Liver (tissue), 9 donors: ENCODE results near the gene TPX2. TPM values are rescaled to one million over a fixed set of nuclear protein-coding genes. Genes with fewer than 3 reads are reported as not detected.

Experiments used
- DNase-seq: peaks from one replicate; pipeline ENCODE4 v3.0.0-alpha.2; 2017; ENCODE audit warnings: low spot score
- H3K27ac ChIP-seq, 2 donors: one replicate each; pipeline ENCODE4 v1.7.0; 2013; ENCODE audit warnings: inconsistent platforms in 2 of 2, low read length in 2 of 2, control low read depth in 1 of 2, low read depth in 1 of 2, mild to moderate bottlenecking in 1 of 2
- H3K27me3 ChIP-seq, 4 donors: one replicate each; pipeline versions ENCODE4 v1.6.1 to v1.7.0; 2013; ENCODE audit warnings: low read length in 3 of 4, inconsistent platforms in 1 of 4, mild to moderate bottlenecking in 1 of 4, moderate library complexity in 1 of 4; ENCODE audit not compliant: control insufficient read depth in 4 of 4, insufficient read depth in 4 of 4
- H3K36me3 ChIP-seq, 4 donors: one replicate each; pipeline versions ENCODE4 v1.6.1 to v1.7.0; 2013; ENCODE audit warnings: low read length in 3 of 4, mild to moderate bottlenecking in 3 of 4, low read depth in 1 of 4, moderate library complexity in 1 of 4; ENCODE audit not compliant: control insufficient read depth in 4 of 4, insufficient read depth in 3 of 4
- H3K4me1 ChIP-seq, 4 donors: one replicate each; pipeline versions ENCODE4 v1.6.1 to v1.7.0; 2013; ENCODE audit warnings: low read length in 3 of 4, mild to moderate bottlenecking in 3 of 4, moderate library complexity in 1 of 4; ENCODE audit not compliant: control insufficient read depth in 4 of 4, insufficient read depth in 4 of 4
- H3K4me3 ChIP-seq, 3 donors: one replicate each; pipeline versions ENCODE4 v1.6.1 to v1.7.0; 2013; ENCODE audit warnings: low read length in 3 of 3, control low read depth in 1 of 3, low read depth in 1 of 3, mild to moderate bottlenecking in 1 of 3
- H3K9ac ChIP-seq, 2 donors: one replicate each; pipeline ENCODE4 v1.7.0; 2013; ENCODE audit warnings: low read length in 2 of 2, mild to moderate bottlenecking in 2 of 2, moderate library complexity in 2 of 2, control low read depth in 1 of 2, low read depth in 1 of 2
- H3K9me3 ChIP-seq, 4 donors: one replicate each; pipeline versions ENCODE4 v1.6.1 to v1.7.0; 2013; ENCODE audit warnings: low read length in 3 of 4; ENCODE audit not compliant: control insufficient read depth in 4 of 4
- ATF3 ChIP-seq: IDR thresholded peaks from 2 replicates; pipeline ENCODE4 v1.6.1; 2016; ENCODE audit warnings: antibody characterized with exemption
- CTCF ChIP-seq: fragments of 150-350 bp; IDR thresholded peaks from 2 replicates; pipeline ENCODE4 v1.5.1; 2017; ENCODE audit warnings: improper control_type of control experiment, low read depth, low read length; ENCODE audit not compliant: missing input control
- EGR1 ChIP-seq, 2 donors: IDR thresholded peaks; 2 replicates each; pipeline ENCODE4 v1.6.1; 2016 to 2018; ENCODE audit warnings: antibody characterized with exemption in 2 of 2, low read depth in 2 of 2
- FOXA1 ChIP-seq: IDR thresholded peaks from 2 replicates; pipeline ENCODE4 v1.6.1; 2016; ENCODE audit warnings: antibody characterized with exemption
- FOXA2 ChIP-seq: IDR thresholded peaks from 2 replicates; pipeline ENCODE4 v1.6.1; 2016; ENCODE audit warnings: antibody characterized with exemption
- GABPA ChIP-seq, 2 donors: IDR thresholded peaks in 1 of 2; conservative IDR thresholded peaks in 1 of 2; 2 replicates each; pipeline ENCODE4 v1.6.1; 2016; ENCODE audit warnings: antibody characterized with exemption in 2 of 2, mild to moderate bottlenecking in 1 of 2, moderate library complexity in 1 of 2
- HNF4A ChIP-seq, 2 donors: conservative IDR thresholded peaks; 2 replicates each; pipeline ENCODE4 v1.6.1; 2016; ENCODE audit warnings: antibody characterized with exemption in 2 of 2, mild to moderate bottlenecking in 2 of 2
- HNF4G ChIP-seq: IDR thresholded peaks from 2 replicates; pipeline ENCODE4 v1.6.1; 2016; ENCODE audit warnings: antibody characterized with exemption
- JUND ChIP-seq, 2 donors: IDR thresholded peaks; 2 replicates each; pipeline ENCODE4 v1.6.1; 2016; ENCODE audit warnings: antibody characterized with exemption in 2 of 2
- MAX ChIP-seq: IDR thresholded peaks from 2 replicates; pipeline ENCODE4 v1.6.1; 2016; ENCODE audit warnings: antibody characterized with exemption
- NR2F2 ChIP-seq: IDR thresholded peaks from 2 replicates; pipeline ENCODE4 v1.6.1; 2016; ENCODE audit warnings: antibody characterized with exemption
- RAD21 ChIP-seq, 2 donors: IDR thresholded peaks; 2 replicates each; pipeline ENCODE4 v1.6.1; 2016; ENCODE audit warnings: antibody characterized with exemption in 2 of 2, mild to moderate bottlenecking in 2 of 2
- REST ChIP-seq: IDR thresholded peaks from 2 replicates; pipeline ENCODE4 v1.6.1; 2016; ENCODE audit warnings: antibody characterized with exemption, mild to moderate bottlenecking
- RXRA ChIP-seq, 2 donors: IDR thresholded peaks; 2 replicates each; pipeline ENCODE4 v1.6.1; 2017 to 2018; ENCODE audit warnings: antibody characterized with exemption in 2 of 2, mild to moderate bottlenecking in 1 of 2
- SP1 ChIP-seq: IDR thresholded peaks from 2 replicates; pipeline ENCODE4 v1.6.1; 2018; ENCODE audit warnings: antibody characterized with exemption, mild to moderate bottlenecking
- TAF1 ChIP-seq: conservative IDR thresholded peaks from 2 replicates; pipeline ENCODE4 v1.6.1; 2016; ENCODE audit warnings: antibody characterized with exemption, mild to moderate bottlenecking
- YY1 ChIP-seq: IDR thresholded peaks from 2 replicates; pipeline ENCODE4 v1.6.1; 2016; ENCODE audit warnings: antibody characterized with exemption, mild to moderate bottlenecking
- ZBTB33 ChIP-seq: IDR thresholded peaks from 2 replicates; pipeline ENCODE4 v1.6.1; 2016; ENCODE audit warnings: antibody characterized with exemption
- WGBS: extraction: QIAGEN DNeasy Blood & Tissue Kit; methylation state at CpG from one replicate; pipeline ENCODE4 v1.1.7; 2013; 5-methylcytosine and 5-hydroxymethylcytosine counted together
- polyA plus RNA-seq, 2 donors: library from polyadenylated mRNA; stranded (reverse) in 1 of 2; unstranded in 1 of 2; fragments of 200-250 nt in 1 of 2; fragments of >200 nt in 1 of 2; fragmentation: Nextera tagmentation in 1 of 2; extraction: Ambion mirVana in 1 of 2; gene quantifications; one replicate each; pipeline versions ENCODE4 v1.2.1 to v1.2.3, GENCODE V29; 2013 to 2015
- total RNA-seq, 2 donors: library from RNA; depleted of rRNA; stranded (reverse); fragments of >200 nt; gene quantifications; one replicate each; pipeline ENCODE4 v1.2.3, GENCODE V29; 2014
- donor health status: healthy.
- donor health status: healthy.
- donor health status: healthy.
- donor health status: healthy.
- donor health status: healthy.

Gene TPX2
- total and polyA plus RNA-seq, 4 donors = 1.1 to 40.8 (median 2.4) TPM

GRCh38 chr20:31806564-31807355 is 67.7 kb downstream of the TPX2 start:
- DNase-seq = no peak
- no peaks in the 10 kb centered on the region for H3K4me1 ChIP-seq
- TF ChIP-seq ATF3 = no peak
- TF ChIP-seq HNF4A (conservative IDR thresholded peaks at IDR 0.05) = no peak
- TF ChIP-seq TAF1 = no peak
- no peak for TF ChIP-seq JUND (IDR thresholded peaks at IDR 0.05)
- TF ChIP-seq GABPA (IDR thresholded peaks at IDR 0.05 in 1 of 2, conservative IDR thresholded peaks at IDR 0.05 in 1 of 2) = no peak
- TF ChIP-seq FOXA1 = no peak
- no peak for TF ChIP-seq RAD21 (IDR thresholded peaks at IDR 0.05)
- TF ChIP-seq RXRA (IDR thresholded peaks at IDR 0.05) = no peak
- no peak for TF ChIP-seq YY1
- TF ChIP-seq REST = no peak
- TF ChIP-seq MAX = no peak
- no peak for TF ChIP-seq NR2F2
- no peak for TF ChIP-seq EGR1 (IDR thresholded peaks at IDR 0.05; ENCODE audit: low read depth in 2 of 2)
- no peak for TF ChIP-seq HNF4G
- TF ChIP-seq ZBTB33 = no peak
- TF ChIP-seq CTCF = no peak
- no peak for TF ChIP-seq SP1
- no peak for TF ChIP-seq FOXA2
- 84% methylated on average over 8 of the region's 8 CpGs for WGBS
- H3K27me3 ChIP-seq = no peaks in the 10 kb centered on the region
- no peak overlapping the region for H3K27ac ChIP-seq
- H3K9me3 ChIP-seq = no peaks in the 10 kb centered on the region
- H3K9ac ChIP-seq = no peak overlapping the region
- H3K36me3 ChIP-seq = no peaks in the 10 kb centered on the region
- H3K4me3 ChIP-seq = no peak overlapping the region
